ENCODE measurements around the gene MAP3K10. TPM values are rescaled to one million over a fixed set of nuclear protein-coding genes. Genes with fewer than 3 reads are reported as not detected.
A peak's percentile ranks its signal among the peaks of the same experiment; 100 is the strongest.

The MAP3K10 gene
- total RNA-seq, 3 donors from 2014 or later: 6.1 to 13.5 (median 10.2) TPM

- TF ChIP-seq POLR2A (IDR thresholded peaks at IDR 0.05) (no peak), POLR2AphosphoS5 (IDR thresholded peaks at IDR 0.05) (no peak)
- TF ChIP-seq, protein P1, sequence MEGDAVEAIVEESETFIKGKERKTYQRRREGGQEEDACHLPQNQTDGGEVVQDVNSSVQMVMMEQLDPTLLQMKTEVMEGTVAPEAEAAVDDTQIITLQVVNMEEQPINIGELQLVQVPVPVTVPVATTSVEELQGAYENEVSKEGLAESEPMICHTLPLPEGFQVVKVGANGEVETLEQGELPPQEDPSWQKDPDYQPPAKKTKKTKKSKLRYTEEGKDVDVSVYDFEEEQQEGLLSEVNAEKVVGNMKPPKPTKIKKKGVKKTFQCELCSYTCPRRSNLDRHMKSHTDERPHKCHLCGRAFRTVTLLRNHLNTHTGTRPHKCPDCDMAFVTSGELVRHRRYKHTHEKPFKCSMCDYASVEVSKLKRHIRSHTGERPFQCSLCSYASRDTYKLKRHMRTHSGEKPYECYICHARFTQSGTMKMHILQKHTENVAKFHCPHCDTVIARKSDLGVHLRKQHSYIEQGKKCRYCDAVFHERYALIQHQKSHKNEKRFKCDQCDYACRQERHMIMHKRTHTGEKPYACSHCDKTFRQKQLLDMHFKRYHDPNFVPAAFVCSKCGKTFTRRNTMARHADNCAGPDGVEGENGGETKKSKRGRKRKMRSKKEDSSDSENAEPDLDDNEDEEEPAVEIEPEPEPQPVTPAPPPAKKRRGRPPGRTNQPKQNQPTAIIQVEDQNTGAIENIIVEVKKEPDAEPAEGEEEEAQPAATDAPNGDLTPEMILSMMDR (IDR thresholded peaks at IDR 0.05): no peak
- H3K27ac ChIP-seq: no peak overlapping the region
- H3K9me3 ChIP-seq: no peaks in the 10 kb centered on the region
- no peaks in the 10 kb centered on the region for H3K36me3 ChIP-seq
- no peak for DNase-seq (ENCODE audit: low spot score in 2 of 2)
- H3K4me3 ChIP-seq: no peak overlapping the region
- intact Hi-C loops (cut with DNase I; ENCODE audit: low total_unique reads): no loop called here
- H3K27me3 ChIP-seq: peaks cover 14 to 30% of the 10 kb centered on the region in 2 donors
- no peaks in the 10 kb centered on the region for H3K4me1 ChIP-seq
Observed at GRCh38 chr19:40214936-40215335, 23.7 kb downstream of the MAP3K10 start.

DNA sequence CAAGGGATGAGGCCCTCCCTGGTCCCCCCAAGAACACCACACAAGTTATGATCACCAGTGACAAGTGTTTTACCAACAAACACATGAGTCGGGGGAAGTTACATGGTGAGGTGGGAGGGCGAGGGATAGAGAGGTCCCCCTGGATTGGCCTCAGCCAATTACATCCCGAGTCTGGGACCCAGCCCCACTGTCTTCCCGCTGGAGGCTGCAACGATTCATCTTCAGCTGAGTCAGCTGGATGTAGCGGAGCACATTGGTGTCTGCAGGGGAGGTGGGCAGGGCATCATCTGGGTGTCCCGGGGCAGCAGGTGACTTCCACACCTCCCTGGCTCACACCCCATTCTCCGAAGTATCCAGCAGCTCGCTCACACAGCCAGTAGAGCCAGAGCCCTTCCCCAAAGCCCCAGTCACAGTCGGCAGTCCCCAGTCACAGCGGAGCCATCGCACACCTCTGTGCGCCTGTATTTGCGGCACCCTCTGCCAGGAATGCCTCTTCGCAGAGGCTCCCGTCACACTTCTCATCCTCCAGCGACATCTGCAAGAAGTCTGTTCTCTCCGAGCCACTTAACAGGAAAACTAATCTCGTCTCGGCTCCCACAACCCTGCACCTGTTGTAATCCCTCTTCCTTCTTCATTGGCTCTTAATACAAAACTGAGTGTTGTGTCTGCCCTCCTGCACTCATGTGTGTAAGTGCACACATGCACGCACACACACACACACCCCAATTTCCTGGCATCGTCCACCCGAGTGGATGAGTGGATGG lies 25.0 kb downstream of the MAP3K10 start:
- no peak for DNase-seq (ENCODE audit: low spot score in 2 of 2)
- no peaks in the 10 kb centered on the region for H3K36me3 ChIP-seq
- no peak for TF ChIP-seq POLR2AphosphoS5 (IDR thresholded peaks at IDR 0.05)
- TF ChIP-seq, protein P1 (IDR thresholded peaks at IDR 0.05): no peak
- H3K4me1 ChIP-seq: no peaks in the 10 kb centered on the region
- no peaks in the 10 kb centered on the region for H3K9me3 ChIP-seq
- intact Hi-C loops (cut with DNase I; ENCODE audit: low total_unique reads): no loop called here
- peaks cover 14 to 30% of the 10 kb centered on the region in 2 donors for H3K27me3 ChIP-seq
- no peak overlapping the region for H3K27ac ChIP-seq
- H3K4me3 ChIP-seq: no peak overlapping the region

GRCh38 chr19:40216777-40217026 lies 25.5 kb downstream of the MAP3K10 start:
- H3K27ac ChIP-seq: no peak overlapping the region
- TF ChIP-seq, protein P1 (IDR thresholded peaks at IDR 0.05): no peak
- no peak for TF ChIP-seq POLR2A (IDR thresholded peaks at IDR 0.05)
- TF ChIP-seq POLR2AphosphoS5 (IDR thresholded peaks at IDR 0.05): no peak
- intact Hi-C loops (cut with DNase I; ENCODE audit: low total_unique reads): no loop called here
- H3K4me1 ChIP-seq: no peaks in the 10 kb centered on the region
- peak overlapping the region in 2 of 3 donors; percentile 7 to 49 for H3K4me3 ChIP-seq
- H3K36me3 ChIP-seq: no peaks in the 10 kb centered on the region
- DNase-seq (ENCODE audit: low spot score in 2 of 2): no peak
- H3K27me3 ChIP-seq: peaks cover 14 to 30% of the 10 kb centered on the region in 2 donors
- no peaks in the 10 kb centered on the region for H3K9me3 ChIP-seq

GRCh38 chr19:40217027-40217810 lies 26.0 kb downstream of the MAP3K10 start:
- DNase-seq (ENCODE audit: low spot score in 2 of 2): no peak
- Histone ChIP-seq H3K9me3 (no peaks in the 10 kb centered on the region), H3K27ac (no peak overlapping the region), H3K4me3 (peak overlapping the region in 2 of 3 donors; percentile 7 to 49), H3K27me3 (peaks cover 14 to 30% of the 10 kb centered on the region in 2 donors), H3K4me1 (no peaks in the 10 kb centered on the region), H3K36me3 (no peaks in the 10 kb centered on the region)
- intact Hi-C loops (cut with DNase I; ENCODE audit: low total_unique reads): no loop called here
- TF ChIP-seq, protein P1 (IDR thresholded peaks at IDR 0.05): no peak
- TF ChIP-seq POLR2A (IDR thresholded peaks at IDR 0.05): no peak
- TF ChIP-seq POLR2AphosphoS5 (IDR thresholded peaks at IDR 0.05): no peak

Data from breast epithelium (tissue), 4 donors.